GM12878 (cell line): ENCODE data around the gene NACAD. TPM values are rescaled to one million over a fixed set of nuclear protein-coding genes. Genes with fewer than 3 reads are reported as not detected.

ENCODE experiments used
- ATAC-seq: fragments of 200-7000 bp; cut with Tn5 transposase; 3 replicates; pipeline ENCODE4 v1.9.1; 2020; ENCODE audit warnings: mild to moderate bottlenecking, moderate library complexity
- BruUV-seq: library from RNA; stranded (reverse); fragments of 400-500 nt; replicated peaks from 2 replicates; lab custom pipeline; 2021; lab: Mats Ljungman, UMichigan
- CTCF ChIA-PET: fragments of 300-600 bp; sonication (Branson Sonifier 250); formaldehyde crosslinking; extraction: SDS; loops from one replicate; lab custom pipeline; 2021; ENCODE audit warnings: inconsistent platforms; lab: Yijun Ruan, JAX
- POLR2A ChIA-PET: fragments of 350-600 bp; formaldehyde crosslinking; extraction: SDS; loops from one replicate; lab custom pipeline; 2021; ENCODE audit warnings: inconsistent platforms; lab: Charles Lee
- RAD21 ChIA-PET: fragments of 300-600 bp; sonication (Branson Sonifier 250); formaldehyde crosslinking; loops from one replicate; lab custom pipeline; 2023; ENCODE audit warnings: antibody characterized with exemption; ENCODE audit not compliant: unreplicated experiment; lab: Charles Lee
- SMC1A ChIA-PET: fragments of 300-600 bp; sonication (Branson Sonifier 250); formaldehyde crosslinking; loops from one replicate; lab custom pipeline; 2023; ENCODE audit not compliant: unreplicated experiment, uncharacterized antibody; lab: Charles Lee
- DNase-seq: peaks from one replicate; pipeline ENCODE4 v3.0.0-alpha.2; 2011; ENCODE audit warnings: low read depth, low spot score
- FAIRE-seq: peaks from 3 replicates; lab custom pipeline; 2011; peaks lifted over from hg19 to GRCh38; lab: Jason Lieb, UNC
- H2AFZ ChIP-seq: 2 replicates; pipeline ENCODE4 v1.6.0; 2011; ENCODE audit warnings: low read depth, low read length, control low read depth; ENCODE audit not compliant: control insufficient read depth
- H3K27ac ChIP-seq: 2 replicates; pipeline ENCODE4 v1.5.1; 2011; ENCODE audit warnings: control low read depth; ENCODE audit not compliant: control insufficient read depth, insufficient read depth
- H3K27me3 ChIP-seq, 2 experiments: replicated peaks in 1 of 2; 2 replicates each; pipeline versions ENCODE4 v1.6.0 to v1.6.1; 2011; ENCODE audit warnings: low read length in 1 of 2; ENCODE audit not compliant: control insufficient read depth in 2 of 2, insufficient read depth in 2 of 2
- H3K36me3 ChIP-seq, 2 experiments: 2 replicates each; pipeline ENCODE4 v1.5.1; 2011; ENCODE audit warnings: low read length in 1 of 2; ENCODE audit not compliant: control insufficient read depth in 2 of 2, insufficient read depth in 2 of 2
- H3K4me1 ChIP-seq: 2 replicates; pipeline ENCODE4 v1.6.1; 2011; ENCODE audit warnings: mild to moderate bottlenecking, low read length, moderate library complexity, mixed read lengths; ENCODE audit not compliant: control insufficient read depth, insufficient read depth
- H3K4me2 ChIP-seq: 2 replicates; pipeline ENCODE4 v1.6.0; 2011; ENCODE audit warnings: control low read depth; ENCODE audit not compliant: control insufficient read depth, insufficient read depth
- H3K4me3 ChIP-seq: fragments of 200-600 bp; sonication (generic); 2 replicates; pipeline ENCODE4 v1.5.1; 2016
- H3K79me2 ChIP-seq: 2 replicates; pipeline ENCODE4 v1.6.0; 2011; ENCODE audit warnings: low read length; ENCODE audit not compliant: control insufficient read depth, insufficient read depth
- H3K9ac ChIP-seq: 2 replicates; pipeline ENCODE4 v1.8.0; 2011; ENCODE audit warnings: low read length, control low read depth, mixed read lengths; ENCODE audit not compliant: control insufficient read depth, insufficient read depth
- H3K9me3 ChIP-seq: replicated peaks from 3 replicates; pipeline ENCODE4 v1.5.1; 2011; ENCODE audit warnings: mild to moderate bottlenecking, low read length; ENCODE audit not compliant: control insufficient read depth, insufficient read depth
- H4K20me1 ChIP-seq: 2 replicates; pipeline ENCODE4 v1.6.0; 2011; ENCODE audit not compliant: control insufficient read depth, insufficient read depth
- BHLHE40 ChIP-seq, 2 experiments: fragments of 450-650 bp in 1 of 2; IDR thresholded peaks; 2 replicates each; pipeline ENCODE4 v1.6.1; 2011 to 2017; ENCODE audit warnings: low read depth in 2 of 2, borderline replicate concordance in 1 of 2, improper control_type of control experiment in 1 of 2, low read length in 1 of 2, mild to moderate bottlenecking in 1 of 2
- NFIC ChIP-seq: IDR thresholded peaks from 2 replicates; pipeline ENCODE4 v1.6.1; 2012; ENCODE audit warnings: low read depth, mild to moderate bottlenecking, inconsistent platforms, low read length, moderate library complexity
- NR2C1 ChIP-seq: fragments of 450-650 bp; IDR thresholded peaks from 2 replicates; pipeline ENCODE4 v1.6.1; 2017; ENCODE audit warnings: antibody characterized with exemption, mild to moderate bottlenecking, moderate library complexity
- PAX8 ChIP-seq: fragments of 450-650 bp; IDR thresholded peaks from 2 replicates; pipeline ENCODE4 v1.6.1; 2017; ENCODE audit warnings: mild to moderate bottlenecking, moderate library complexity
- SUPT20H ChIP-seq: IDR thresholded peaks from 2 replicates; pipeline ENCODE4 v1.6.1; 2011; ENCODE audit warnings: low read depth, mild to moderate bottlenecking, low read length, moderate library complexity, borderline replicate concordance; ENCODE audit not compliant: control insufficient read depth
- TBL1XR1 ChIP-seq: IDR thresholded peaks from 2 replicates; pipeline ENCODE4 v1.6.1; 2012; ENCODE audit warnings: low read depth, low read length, improper control_type of control experiment
- ZNF217 ChIP-seq: fragments of 450-650 bp; IDR thresholded peaks from 2 replicates; pipeline ENCODE4 v1.6.1; 2017; ENCODE audit warnings: antibody characterized with exemption, mild to moderate bottlenecking
- WGBS: methylation state at CpG from one replicate; pipeline ENCODE4 v1.1.6; 2016; ENCODE audit warnings: low lambda C conversion rate; ENCODE audit not compliant: insufficient replicate concordance, insufficient coverage; ENCODE audit errors: missing lambda C conversion rate; 5-methylcytosine and 5-hydroxymethylcytosine counted together
- in situ Hi-C: fragments of 300-500 bp; cut with MboI; formaldehyde crosslinking; loops from 9 replicates; pipeline ENCODE4 v1.14.3; 2018; ENCODE audit warnings: mixed read lengths
- intact Hi-C: fragments of 100-400 bp; cut with micrococcal nuclease; formaldehyde crosslinking; loops from one replicate; pipeline ENCODE4 v1.14.2; 2022; ENCODE audit not compliant: unreplicated experiment
- polyA plus RNA-seq, 11 experiments: library from polyadenylated mRNA; depleted of rRNA in 4 of 11; unstranded in 6 of 11; stranded (reverse) in 5 of 11; fragments of >200 nt; fragmentation: Nextera tagmentation in 4 of 11; fragmentation: Illumina TruSeq in 1 of 11; extraction: Ambion mirVana in 4 of 11; extraction: Trizol in 1 of 11; gene quantifications; 1 replicate in 1 of 11; 2 replicates in 10 of 11; pipeline versions ENCODE4 v1.2.1 to v1.2.3, GENCODE V29; 2011 to 2016; ENCODE audit warnings: inconsistent platforms in 2 of 11, missing spikeins in 2 of 11, low read depth in 1 of 11
- total RNA-seq, 4 experiments: library from RNA; depleted of rRNA in 3 of 4; stranded (reverse); fragments of >200 nt in 3 of 4; fragmentation: Illumina TruSeq in 1 of 4; extraction: Trizol in 1 of 4; gene quantifications; 2 replicates each; pipeline versions ENCODE4 v1.2.1 to v1.2.3, GENCODE V29; 2013 to 2021
- TF ChIP-seq, protein P1 (sequence below): fragments of 450-650 bp; IDR thresholded peaks from 2 replicates; pipeline ENCODE4 v1.6.1; 2017; ENCODE audit warnings: mild to moderate bottlenecking, moderate library complexity
- TF ChIP-seq, protein P2 (sequence below): fragments of 150-350 bp; IDR thresholded peaks from 2 replicates; pipeline ENCODE4 v1.6.1; 2016; ENCODE audit warnings: low read depth, low read length
- TF ChIP-seq, protein P3 (sequence below): IDR thresholded peaks from 2 replicates; pipeline ENCODE4 v1.6.1; 2011; ENCODE audit warnings: mild to moderate bottlenecking, low read depth, low read length, moderate library complexity; ENCODE audit not compliant: insufficient replicate concordance

The NACAD gene
- total and polyA plus RNA-seq, 10 of the 15 experiments (the other 5 are each of a cell fraction or from before 2014, with no cell fraction given), result not detected

DNA sequence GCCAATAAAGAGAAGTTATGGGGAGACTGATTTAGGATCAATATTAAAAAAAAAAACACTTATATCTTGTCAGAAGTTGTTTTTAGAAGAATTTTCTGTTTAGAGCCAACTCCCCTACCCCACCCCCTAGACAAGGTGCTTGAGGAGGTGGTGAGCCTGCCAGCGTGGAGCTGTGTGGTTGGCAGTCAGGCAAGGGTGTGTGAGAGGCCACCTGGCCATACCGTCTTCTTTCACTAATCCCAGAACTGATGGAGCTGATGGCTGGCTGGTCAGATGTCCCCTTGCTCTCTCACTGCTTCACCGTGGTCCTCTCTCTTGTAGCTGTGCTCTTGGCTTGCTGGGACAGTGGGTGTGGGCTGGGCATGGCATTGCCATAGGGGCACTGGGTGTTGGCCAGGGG lies 34.3 kb downstream of the NACAD start:
- Histone ChIP-seq H2AFZ (no peak overlapping the region), H3K79me2 (peaks cover 3% of the 10 kb centered on the region), H3K9me3 (no peaks in the 10 kb centered on the region), H3K4me1 (no peaks in the 10 kb centered on the region), H3K4me3 (no peak overlapping the region), H3K9ac (no peak overlapping the region), H3K27me3 (no peaks in the 10 kb centered on the region), H3K4me2 (no peak overlapping the region), H4K20me1 (no peaks in the 10 kb centered on the region; the same call in 1 of the 2 replicates), H3K27ac (no peak overlapping the region), H3K36me3 (peaks cover 0 to 8% of the 10 kb centered on the region in 2 experiments; a peak in 1 of 4 replicates)
- ChIA-PET RAD21 (no interaction called here), CTCF (no interaction called here), POLR2A (interaction anchor here (0.5 kb wide), 2 partner anchors 88 to 166 kb away, joined by 4 to 7 read pairs; no protein-coding TSS in a partner anchor), SMC1A (interaction anchor here (1.4 to 1.8 kb wide), 2 partner anchors 27 to 81 kb away, joined by 3 to 5 read pairs; no protein-coding TSS in a partner anchor)
- DNase-seq (no peak), ATAC-seq (no peak), FAIRE-seq (no peak)
- no TSS peak for BruUV-seq
- TF ChIP-seq NFIC (no peak), BHLHE40 (IDR thresholded peaks at IDR 0.05; ENCODE audit: borderline replicate concordance in 1 of 2, low read depth in 2 of 2, low read length in 1 of 2) (no peak), TBL1XR1 (no peak), PAX8 (no peak), NR2C1 (no peak), ZNF217 (no peak), SUPT20H (no peak)
- TF ChIP-seq, protein P1, sequence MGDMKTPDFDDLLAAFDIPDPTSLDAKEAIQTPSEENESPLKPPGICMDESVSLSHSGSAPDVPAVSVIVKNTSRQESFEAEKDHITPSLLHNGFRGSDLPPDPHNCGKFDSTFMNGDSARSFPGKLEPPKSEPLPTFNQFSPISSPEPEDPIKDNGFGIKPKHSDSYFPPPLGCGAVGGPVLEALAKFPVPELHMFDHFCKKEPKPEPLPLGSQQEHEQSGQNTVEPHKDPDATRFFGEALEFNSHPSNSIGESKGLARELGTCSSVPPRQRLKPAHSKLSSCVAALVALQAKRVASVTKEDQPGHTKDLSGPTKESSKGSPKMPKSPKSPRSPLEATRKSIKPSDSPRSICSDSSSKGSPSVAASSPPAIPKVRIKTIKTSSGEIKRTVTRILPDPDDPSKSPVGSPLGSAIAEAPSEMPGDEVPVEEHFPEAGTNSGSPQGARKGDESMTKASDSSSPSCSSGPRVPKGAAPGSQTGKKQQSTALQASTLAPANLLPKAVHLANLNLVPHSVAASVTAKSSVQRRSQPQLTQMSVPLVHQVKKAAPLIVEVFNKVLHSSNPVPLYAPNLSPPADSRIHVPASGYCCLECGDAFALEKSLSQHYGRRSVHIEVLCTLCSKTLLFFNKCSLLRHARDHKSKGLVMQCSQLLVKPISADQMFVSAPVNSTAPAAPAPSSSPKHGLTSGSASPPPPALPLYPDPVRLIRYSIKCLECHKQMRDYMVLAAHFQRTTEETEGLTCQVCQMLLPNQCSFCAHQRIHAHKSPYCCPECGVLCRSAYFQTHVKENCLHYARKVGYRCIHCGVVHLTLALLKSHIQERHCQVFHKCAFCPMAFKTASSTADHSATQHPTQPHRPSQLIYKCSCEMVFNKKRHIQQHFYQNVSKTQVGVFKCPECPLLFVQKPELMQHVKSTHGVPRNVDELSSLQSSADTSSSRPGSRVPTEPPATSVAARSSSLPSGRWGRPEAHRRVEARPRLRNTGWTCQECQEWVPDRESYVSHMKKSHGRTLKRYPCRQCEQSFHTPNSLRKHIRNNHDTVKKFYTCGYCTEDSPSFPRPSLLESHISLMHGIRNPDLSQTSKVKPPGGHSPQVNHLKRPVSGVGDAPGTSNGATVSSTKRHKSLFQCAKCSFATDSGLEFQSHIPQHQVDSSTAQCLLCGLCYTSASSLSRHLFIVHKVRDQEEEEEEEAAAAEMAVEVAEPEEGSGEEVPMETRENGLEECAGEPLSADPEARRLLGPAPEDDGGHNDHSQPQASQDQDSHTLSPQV, result no peak
- TF ChIP-seq, protein P2, sequence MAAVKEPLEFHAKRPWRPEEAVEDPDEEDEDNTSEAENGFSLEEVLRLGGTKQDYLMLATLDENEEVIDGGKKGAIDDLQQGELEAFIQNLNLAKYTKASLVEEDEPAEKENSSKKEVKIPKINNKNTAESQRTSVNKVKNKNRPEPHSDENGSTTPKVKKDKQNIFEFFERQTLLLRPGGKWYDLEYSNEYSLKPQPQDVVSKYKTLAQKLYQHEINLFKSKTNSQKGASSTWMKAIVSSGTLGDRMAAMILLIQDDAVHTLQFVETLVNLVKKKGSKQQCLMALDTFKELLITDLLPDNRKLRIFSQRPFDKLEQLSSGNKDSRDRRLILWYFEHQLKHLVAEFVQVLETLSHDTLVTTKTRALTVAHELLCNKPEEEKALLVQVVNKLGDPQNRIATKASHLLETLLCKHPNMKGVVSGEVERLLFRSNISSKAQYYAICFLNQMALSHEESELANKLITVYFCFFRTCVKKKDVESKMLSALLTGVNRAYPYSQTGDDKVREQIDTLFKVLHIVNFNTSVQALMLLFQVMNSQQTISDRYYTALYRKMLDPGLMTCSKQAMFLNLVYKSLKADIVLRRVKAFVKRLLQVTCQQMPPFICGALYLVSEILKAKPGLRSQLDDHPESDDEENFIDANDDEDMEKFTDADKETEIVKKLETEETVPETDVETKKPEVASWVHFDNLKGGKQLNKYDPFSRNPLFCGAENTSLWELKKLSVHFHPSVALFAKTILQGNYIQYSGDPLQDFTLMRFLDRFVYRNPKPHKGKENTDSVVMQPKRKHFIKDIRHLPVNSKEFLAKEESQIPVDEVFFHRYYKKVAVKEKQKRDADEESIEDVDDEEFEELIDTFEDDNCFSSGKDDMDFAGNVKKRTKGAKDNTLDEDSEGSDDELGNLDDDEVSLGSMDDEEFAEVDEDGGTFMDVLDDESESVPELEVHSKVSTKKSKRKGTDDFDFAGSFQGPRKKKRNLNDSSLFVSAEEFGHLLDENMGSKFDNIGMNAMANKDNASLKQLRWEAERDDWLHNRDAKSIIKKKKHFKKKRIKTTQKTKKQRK, result no peak
- TF ChIP-seq, protein P3, sequence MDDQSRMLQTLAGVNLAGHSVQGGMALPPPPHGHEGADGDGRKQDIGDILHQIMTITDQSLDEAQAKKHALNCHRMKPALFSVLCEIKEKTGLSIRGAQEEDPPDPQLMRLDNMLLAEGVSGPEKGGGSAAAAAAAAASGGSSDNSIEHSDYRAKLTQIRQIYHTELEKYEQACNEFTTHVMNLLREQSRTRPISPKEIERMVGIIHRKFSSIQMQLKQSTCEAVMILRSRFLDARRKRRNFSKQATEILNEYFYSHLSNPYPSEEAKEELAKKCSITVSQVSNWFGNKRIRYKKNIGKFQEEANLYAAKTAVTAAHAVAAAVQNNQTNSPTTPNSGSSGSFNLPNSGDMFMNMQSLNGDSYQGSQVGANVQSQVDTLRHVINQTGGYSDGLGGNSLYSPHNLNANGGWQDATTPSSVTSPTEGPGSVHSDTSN, result no peak
- WGBS, result 95% methylated on average over 3 of the region's 3 CpGs
- in situ Hi-C loops, result no loop called here
- intact Hi-C loops, result no loop called here
